ENCODE data around the gene UBTD1.
"Not testable (repeated sequence)": the region's sequence is repeated elsewhere in the genome, so short reads cannot be mapped to it uniquely, and the experiment has no call there.

The UBTD1 gene, protein sequence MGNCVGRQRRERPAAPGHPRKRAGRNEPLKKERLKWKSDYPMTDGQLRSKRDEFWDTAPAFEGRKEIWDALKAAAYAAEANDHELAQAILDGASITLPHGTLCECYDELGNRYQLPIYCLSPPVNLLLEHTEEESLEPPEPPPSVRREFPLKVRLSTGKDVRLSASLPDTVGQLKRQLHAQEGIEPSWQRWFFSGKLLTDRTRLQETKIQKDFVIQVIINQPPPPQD

DNA sequence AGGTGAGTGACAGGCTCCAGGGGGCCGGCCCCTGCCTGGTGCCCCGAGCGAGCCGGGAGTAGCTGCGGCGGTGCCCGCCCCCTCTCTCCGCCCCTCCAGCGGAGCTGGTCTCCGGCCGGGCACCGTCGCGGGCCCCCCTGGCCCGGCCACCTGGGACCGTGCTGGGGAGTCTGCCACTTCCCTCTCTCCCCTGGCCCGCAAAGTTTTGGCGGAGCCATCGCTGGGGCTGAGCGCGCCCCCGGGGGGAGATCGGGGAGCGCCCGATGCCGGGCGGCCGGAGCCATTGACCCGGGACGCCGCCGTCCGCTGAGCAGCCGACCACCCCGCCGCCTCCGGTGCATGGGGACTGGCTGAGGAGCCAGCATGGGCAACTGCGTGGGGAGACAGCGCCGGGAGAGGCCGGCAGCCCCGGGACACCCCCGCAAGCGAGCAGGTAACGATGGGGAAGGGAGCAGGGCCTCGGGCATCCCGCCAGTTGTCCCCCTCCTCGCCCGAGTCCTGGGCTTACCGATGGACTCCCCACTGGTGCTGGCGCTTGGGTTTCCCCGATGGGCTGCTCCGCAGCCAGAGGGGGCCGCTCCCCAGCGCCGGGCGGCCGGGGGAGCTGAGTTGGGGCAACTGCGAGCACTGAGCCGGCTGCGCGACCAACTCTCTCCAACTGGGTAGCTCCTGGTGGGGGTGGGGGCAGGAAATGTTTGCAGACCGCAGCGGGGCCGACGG is at the start of gene UBTD1:
Gene UBTD1, plus strand, starts transcription at position 84 of the 720 bp plus-strand sequence. Its CDS starts 280 bp downstream, at position 364.
- peak; percentile 76 for DNase-seq (ENCODE audit: low spot score)

DNA sequence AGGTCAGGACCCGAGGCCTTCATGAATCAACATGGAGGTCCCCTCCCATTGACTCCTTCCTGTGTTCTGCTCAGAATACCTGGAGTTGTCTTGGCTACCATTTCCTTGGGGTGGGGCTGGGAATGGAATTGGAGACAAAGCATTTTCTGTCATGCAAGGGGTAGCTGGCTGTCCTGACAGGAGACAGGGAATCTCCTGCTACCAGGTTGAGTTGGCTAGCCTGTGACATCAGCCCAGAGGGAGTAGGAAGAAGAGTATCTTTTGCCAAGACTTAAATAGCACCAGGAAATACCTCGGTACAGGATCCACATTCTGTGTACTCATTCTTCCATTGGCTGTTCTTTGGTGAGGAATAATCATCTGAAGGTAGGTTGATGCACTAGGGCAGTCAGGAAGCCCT is 47.9 kb upstream of the UBTD1 start:
- no peak for DNase-seq (ENCODE audit: low spot score)

DNA sequence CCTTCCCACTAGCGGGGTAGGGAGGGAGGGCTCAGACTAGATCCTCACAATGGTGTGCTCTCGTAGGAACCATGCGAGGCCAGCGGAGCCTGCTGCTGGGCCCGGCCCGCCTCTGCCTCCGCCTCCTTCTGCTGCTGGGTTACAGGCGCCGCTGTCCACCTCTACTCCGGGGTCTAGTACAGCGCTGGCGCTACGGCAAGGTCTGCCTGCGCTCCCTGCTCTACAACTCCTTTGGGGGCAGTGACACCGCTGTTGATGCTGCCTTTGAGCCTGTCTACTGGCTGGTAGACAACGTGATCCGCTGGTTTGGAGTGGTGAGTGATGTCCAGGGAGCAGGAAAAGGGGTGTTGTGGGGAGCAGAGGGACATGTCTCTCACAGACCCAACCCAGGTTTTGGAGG is 47.1 kb upstream of the UBTD1 start:
- no peak for DNase-seq (ENCODE audit: low spot score)

DNA sequence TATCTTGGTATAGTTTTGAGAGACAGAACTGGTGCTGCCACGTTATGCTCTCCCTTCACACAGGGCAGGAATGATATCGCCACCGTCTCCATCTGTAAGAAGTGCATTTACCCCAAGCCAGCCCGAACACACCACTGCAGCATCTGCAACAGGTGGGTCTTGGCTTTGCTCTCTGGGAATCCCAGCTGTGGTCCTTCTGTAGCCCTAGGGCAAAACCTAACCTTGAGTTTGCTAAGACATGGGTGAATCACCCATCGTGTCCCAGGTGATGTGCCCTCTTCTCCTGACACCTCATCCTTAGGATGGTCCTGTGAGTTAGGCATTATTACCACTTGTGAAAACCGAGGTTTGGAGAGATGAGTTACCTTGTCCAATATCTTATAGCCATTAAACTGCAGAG is 46.4 kb upstream of the UBTD1 start:
- no peak for DNase-seq (ENCODE audit: low spot score)

DNA sequence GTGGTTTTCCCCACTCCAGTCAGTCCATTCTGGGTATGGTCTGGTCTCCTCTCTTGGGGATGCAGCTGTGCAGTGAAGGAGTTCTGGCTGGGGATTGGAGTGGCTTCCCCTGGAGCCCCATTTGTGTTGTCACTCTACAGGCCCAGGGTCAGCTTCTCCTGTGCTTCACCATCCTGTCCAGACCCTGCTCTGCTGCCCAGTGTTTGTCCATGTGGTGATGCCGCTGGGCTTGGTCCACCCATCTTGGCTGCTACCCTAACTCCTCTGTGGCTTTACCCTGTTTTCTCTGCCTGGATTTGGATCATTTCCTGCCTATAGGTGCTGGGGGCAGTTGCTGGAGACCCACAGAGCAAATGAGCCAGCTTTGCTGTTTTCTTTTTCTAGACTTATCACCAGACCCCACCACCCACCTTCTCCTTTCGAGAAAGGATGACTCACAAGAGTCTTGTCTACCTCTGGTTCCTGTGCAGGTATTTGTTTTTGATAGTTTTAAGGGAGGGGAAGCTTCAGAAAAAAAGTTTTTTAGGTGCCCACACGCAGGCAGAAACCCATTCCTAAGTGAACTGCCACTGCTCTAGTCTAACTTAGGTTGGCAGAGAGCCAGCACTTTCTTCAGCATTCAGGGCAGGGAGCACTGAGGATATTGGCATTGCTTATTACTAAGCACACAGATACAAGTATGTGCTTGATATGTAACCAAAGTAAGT is 44.2 kb upstream of the UBTD1 start:
- DNase-seq (ENCODE audit: low spot score) = no peak

DNA sequence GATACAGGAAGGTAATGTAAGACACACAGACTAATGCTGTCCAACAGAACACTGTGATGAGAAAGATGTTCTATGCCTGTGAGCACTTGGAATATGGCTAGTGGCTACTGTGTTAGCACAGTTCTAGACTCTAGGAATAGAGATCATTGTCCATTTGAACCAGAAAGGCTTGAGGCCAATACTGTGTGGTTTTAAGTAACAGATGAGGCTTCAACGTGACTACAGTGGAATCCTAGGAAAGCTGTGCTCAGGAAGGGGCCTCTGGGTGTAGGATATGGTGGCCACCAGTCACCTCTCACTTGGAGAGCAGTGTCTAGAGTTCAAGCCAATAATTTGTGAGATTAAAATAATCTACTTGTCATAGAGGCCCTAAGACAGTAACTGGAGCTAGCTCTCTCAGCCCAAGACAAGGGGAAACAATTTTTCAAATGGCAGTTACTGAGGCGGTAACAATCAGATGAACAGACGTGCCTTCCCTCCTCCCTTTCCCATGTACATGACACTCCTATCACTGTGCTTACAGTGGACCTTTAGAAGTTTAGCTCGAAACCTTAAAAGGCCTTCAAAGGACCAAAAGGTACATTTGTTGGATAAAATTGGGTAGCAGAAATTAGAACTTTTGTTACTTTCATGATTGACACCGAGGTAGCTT is 42.6 kb upstream of the UBTD1 start:
- DNase-seq (ENCODE audit: low spot score) = no peak

DNA sequence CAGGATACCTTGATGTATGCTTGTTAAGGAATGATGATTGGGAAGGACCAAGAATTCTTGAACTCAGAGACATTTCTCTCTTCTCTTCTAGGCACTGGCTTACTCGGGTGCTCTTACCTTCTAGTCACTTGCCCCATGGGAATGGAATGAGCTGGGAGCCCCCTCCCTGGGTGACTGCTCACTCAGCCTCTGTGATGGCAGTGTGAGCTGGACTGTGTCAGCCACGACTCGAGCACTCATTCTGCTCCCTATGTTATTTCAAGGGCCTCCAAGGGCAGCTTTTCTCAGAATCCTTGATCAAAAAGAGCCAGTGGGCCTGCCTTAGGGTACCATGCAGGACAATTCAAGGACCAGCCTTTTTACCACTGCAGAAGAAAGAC is 42.0 kb upstream of the UBTD1 start:
- DNase-seq (ENCODE audit: low spot score) = no peak

DNA sequence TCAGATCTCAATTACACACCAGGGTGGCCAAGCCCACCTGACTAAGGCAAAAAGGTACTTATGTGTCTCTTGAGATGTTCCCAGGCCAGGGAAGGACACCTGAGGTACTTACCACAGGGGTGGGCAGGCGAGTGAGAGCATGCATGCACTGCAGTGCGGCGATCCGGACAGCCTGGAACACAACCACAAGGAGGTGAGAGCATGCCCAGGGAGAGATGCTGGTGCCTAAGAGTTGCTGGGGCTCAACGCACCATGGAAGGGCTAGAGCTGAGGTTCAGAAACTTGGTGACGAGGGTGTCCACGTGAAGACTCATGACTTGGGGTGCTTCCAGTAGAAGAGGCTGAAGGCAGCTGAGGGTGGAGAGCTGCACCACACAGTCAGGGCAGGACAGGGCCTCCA is 39.6 kb upstream of the UBTD1 start:
- no peak for DNase-seq (ENCODE audit: low spot score)

DNA sequence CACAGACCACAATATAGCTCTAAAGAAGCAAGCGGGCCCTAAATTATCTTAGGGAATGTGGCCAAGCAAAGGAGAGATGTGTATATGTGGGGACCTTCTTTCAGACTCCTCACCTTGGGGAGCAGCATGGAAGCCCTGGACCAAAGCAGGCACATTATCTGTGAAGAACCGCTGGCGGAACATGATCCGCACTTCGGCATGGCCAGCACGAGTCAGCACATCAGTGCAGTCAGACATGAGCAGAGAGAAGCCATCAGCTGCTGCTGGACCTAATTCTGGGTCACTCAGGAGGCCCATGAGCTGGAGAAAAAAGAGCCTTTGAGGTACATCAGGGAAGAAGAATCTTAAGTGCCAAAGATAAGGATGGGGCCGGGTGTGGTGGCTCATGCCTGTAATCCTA is 38.8 kb upstream of the UBTD1 start:
- DNase-seq (ENCODE audit: low spot score) = no peak

DNA sequence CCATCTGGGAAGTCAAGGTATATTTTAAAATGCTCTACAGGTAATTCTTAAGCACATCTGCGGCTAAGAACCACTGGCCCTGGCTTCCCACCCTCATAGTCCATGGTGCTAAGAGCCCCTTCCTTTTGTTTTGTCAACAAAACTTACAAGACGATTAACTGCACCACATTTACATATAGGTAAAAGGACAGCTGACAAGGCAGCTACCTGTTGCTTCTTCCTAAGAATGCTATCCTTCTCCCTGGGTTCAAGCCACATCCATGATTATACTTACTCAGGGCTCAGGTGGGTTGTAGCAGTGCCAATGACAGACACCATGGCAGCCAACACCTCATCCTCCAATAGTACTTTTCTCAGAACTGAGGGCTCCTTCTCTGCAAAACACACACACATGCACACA is 36.4 kb upstream of the UBTD1 start:
- DNase-seq (ENCODE audit: low spot score) = no peak

DNA sequence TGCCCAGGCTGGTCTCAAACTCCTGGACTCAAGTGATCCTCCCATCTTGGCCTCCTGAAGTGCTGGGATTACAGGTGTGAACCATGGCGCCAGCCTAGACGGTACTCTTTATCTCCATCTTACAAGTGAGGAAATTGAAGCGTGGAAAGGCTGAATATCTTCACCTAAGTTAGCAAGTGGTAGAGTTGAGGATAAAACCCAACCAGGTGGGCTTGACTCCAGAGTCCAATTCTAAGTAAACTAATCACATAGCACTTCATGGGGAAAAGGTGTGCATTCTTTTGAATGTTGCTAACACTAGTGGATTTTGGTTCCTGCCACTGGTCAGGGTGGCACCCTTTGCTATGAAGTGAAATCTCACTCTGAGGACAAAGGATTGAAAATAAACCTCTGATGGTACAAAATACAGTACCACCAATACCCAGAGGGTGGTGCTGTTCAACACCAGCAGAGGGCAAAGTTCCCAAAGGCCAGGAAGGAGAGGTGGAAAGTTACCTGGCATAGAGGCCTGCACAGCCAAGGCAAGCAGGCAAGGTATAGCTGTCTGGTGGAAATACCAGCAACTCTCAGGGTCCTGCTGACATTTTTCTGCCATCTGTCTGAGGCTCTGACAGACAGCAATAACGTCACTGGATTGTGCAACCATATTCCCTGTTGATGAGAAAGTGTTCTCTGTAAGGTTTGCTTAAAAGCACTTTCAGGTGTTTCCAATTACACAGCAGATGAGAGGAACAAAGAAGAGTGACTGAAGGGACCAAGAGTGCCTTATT is 35.2 kb upstream of the UBTD1 start:
- peak; percentile 59 for DNase-seq (ENCODE audit: low spot score)

DNA sequence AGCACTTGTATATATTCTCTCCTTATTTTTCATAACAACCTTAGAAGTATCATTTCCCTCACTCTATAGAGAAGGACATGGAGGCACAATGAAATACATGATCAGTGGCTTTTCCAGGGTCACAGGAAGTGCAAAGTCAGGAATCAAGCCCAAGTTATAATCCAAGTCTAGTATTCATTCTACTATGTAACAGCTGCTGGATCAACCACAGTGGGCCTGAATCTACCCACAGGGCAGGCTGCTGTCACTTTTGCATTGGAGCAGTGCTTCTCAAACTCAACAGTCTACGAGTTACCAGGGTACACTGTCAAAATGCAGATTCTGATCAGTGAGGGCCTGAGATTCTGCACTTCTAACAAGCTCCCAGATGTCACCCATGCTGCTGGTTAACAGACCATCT is 34.5 kb upstream of the UBTD1 start:
- DNase-seq (ENCODE audit: low spot score) = no peak

DNA sequence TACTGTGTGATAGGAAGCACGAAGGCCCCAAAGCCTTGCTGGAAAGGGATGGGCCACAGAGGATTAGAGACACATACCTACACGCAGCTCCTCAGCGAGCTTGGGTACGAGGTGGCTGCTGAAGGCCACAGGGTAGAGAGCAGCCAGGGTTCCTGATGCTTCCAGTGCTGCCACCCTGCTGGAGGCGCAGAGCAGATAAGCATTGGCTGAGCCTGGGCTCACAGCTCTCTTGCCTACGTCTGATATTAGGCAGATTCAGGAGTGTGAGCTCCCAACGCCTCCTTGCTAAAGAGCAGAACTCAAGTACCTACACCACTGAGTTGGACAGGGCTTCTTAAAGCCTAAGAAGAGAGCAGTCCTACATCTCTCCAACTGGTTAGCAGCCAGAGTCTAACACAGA is 32.7 kb upstream of the UBTD1 start:
- DNase-seq (ENCODE audit: low spot score) = no peak

DNA sequence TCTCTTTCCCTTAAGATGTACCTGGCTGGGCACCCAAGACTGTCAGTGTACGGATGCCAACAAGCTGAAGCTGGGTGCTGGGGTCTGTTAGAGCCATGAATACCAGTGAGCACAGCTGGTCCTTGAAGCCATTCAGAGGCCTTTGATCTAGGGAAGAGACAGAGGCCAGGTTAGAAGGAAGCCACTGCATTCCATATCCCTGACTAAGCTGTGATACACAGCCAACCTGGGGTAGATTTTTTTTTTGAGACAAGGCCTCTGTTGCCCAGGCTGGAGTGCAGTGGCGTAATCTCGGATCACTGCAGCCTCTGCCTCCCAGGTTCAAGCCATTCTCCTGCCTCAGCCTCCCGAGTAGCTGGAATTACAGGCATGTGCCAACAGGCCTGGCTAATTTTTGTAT is 32.0 kb upstream of the UBTD1 start:
- DNase-seq (ENCODE audit: low spot score) = peak; percentile 31

DNA sequence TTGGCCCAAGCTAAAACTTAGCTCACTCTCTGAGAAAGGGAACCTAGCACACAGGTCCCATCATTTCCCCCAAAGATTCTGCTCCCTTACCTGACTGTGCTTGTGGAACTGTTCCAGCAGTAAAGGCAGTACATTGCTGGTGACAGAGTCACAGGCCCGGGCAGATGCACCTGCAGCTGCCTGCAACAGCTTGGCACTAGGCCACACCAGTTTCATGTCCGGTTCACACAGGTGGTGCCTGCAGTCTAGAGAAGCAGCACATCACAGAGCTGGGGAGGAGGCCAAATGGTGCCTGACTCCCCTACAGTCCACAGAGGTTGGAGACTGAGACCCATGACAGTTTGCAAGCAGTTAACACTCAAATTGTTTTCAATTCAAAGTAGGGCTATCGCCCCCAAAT is 30.6 kb upstream of the UBTD1 start:
- no peak for DNase-seq (ENCODE audit: low spot score)

DNA sequence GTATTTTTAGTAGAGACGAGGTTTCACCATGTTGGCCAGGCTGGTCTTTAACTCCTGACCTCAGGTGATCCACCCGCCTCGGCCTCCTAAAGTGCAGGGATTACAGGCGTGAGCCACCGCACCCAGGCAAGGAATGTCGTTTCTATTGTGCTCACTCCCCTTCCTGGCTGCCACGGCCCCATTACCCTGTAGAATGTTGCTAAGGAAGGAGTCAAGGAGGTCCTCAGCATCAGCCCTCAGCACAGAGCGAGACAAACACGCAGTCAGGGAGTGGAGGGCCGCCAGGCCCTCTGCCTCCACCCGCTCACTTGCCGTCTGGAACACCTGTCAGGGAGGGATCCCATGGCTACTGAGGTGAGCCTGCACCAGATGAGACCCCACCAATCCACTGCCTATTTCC is 29.9 kb upstream of the UBTD1 start:
- not testable (repeated sequence) for DNase-seq (ENCODE audit: low spot score)

DNA sequence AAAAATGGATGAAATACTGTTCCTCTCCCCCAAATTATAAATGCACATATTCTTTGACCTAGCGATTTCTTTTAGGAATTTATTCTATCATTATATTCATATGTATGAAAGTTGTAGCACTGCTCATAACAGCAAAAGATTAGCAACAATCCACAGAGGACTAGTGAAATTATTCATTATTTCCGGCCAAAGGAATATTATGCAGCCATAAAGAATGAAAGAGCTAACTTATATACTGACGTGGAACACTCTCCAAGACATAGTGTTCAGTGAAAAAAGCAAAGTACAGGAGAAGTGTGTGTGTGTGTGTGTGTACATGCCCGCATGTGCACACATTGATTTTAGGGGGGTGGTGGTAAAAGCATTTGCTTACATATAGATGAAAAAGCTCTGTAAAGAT is 23.8 kb upstream of the UBTD1 start:
- no peak for DNase-seq (ENCODE audit: low spot score)

DNA sequence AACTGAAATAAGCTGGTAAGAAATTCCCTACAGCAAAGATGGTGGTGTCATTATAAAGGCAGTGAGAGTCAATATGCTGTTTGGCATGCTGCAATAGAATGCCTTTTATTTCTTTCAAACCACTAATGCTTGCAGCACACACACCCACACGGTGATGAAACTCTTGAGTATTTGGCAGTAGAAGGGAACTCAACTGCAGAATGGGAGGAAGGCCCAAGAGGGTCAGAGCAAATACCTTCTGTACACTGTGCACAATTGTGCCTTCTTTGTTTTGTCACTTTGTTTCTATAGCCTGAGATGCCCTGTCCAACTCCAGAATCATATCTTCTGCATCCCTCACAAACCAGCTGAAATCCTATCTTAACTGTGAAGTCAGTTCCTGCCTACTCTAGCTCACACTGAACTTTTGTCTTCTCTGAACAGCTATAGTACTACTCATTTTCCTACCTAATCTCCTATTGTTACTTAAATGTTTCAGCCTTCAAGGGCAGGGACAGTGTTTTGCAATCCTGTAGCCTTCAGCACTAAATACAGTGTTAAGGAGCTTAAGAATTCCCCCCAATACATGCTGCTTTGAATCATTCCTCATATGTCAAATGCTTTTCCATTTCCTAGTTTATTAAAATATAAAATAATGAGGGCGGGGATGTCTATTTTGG is 22.7 kb upstream of the UBTD1 start:
- DNase-seq (ENCODE audit: low spot score) = peak; percentile 82

DNA sequence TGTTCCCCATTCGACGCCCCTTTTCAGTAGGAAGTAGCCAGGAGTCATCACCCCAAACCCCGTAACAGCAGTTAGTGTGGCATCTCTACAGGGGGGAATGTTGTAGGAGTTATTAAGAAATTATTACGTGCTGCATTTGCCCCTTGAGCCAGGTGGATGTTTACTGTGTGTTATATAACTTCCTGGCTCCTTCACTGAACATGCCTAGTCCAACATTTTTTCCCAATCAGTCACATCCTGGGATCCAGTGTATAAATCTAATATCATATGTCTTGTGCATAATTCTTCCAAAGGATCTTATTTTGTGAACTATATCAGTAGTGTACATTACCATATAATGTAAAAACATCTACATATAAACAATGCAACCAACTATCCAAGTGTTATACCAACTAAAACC is 19.3 kb upstream of the UBTD1 start:
- not testable (repeated sequence) for DNase-seq (ENCODE audit: low spot score)

DNA sequence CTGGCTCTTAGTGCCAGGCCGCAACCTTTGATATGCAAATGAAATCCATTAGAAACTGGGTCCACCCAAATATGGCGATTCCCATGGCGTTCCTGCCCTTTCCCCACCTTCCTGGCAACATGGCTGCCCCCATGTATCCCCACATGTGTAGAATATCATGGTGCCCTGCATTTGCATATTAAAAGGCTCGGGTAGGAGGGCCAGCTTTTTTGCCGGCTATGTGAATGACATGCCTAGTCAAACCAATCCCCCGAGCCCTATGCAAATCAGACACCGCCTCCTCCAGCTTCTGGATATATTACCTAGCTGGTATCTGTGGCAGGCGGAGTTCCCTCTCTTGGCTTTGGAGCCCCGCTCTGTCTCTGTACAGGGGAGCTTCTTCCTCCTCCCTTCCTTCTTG is 18.8 kb upstream of the UBTD1 start:
- DNase-seq (ENCODE audit: low spot score) = no peak

DNA sequence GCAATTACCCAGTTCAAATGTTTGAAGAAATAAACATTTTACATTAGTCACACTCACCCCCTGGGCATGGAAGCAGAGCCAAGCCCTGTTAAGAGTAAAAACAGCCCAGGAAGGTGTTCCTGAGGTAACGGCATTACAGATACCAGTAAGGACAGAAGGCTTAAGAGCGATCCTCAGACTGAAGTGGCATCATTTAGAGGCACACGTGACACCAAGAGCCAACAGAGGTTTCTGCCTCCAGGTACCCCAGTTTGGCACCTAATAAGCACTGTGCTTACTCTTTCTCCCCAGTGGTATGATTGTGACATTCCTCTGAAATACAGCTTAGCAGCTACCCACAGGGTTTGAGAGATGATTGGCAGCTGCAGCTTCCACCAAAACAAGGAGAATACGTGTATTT is 17.7 kb upstream of the UBTD1 start:
- no peak for DNase-seq (ENCODE audit: low spot score)

DNA sequence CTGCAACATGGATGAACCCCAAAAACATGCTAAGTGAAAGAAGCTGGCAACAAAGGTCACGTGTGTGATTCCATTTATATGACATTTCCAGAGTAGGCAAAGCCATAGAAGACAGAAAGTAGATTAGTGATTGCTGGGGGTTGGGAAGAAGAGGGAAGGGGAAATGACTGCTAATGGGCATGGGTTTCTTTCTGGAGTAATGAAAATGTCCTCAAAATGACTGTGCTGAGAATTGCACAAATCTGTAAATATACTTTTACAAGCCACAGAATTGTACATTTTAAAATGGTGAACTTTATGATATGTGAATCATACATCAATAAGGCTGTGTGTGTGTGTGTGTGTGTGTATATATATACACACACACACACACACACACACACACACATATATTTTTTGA is 16.3 kb upstream of the UBTD1 start:
- no peak for DNase-seq (ENCODE audit: low spot score)
